ENCODE results near the gene FAM174B. TPM values are rescaled to one million over a fixed set of nuclear protein-coding genes. Genes with fewer than 3 reads are reported as not detected.

FAM174B gene
- total RNA-seq, 4 donors from 2014 or later, result 51.9 to 69.4 (median 61.4) TPM

- H3K27me3 ChIP-seq, result no peaks in the 10 kb centered on the region
- H3K9me3 ChIP-seq, result no peaks in the 10 kb centered on the region
- H3K27ac ChIP-seq, result peak overlapping the region; percentile 82 to 97 (median 86)
Observed at GRCh38 chr15:92653836-92654539, 1.6 kb downstream of the FAM174B start.

GRCh38 chr15:92653366-92653765, 2.2 kb downstream of the FAM174B start:
- no peak for DNase-seq
- no peaks in the 10 kb centered on the region for H3K9me3 ChIP-seq
- intact Hi-C loops (cut with DNase I), result no loop called here
- H3K27ac ChIP-seq, result peak overlapping the region; percentile 82 to 97 (median 86)
- TF ChIP-seq CTCF (IDR thresholded peaks at IDR 0.05), result no peak
- no peak for TF ChIP-seq POLR2A (IDR thresholded peaks at IDR 0.05)
- no peaks in the 10 kb centered on the region for H3K36me3 ChIP-seq
- H3K4me3 ChIP-seq (replicated peaks in 1 of 3), result peak overlapping the region in 1 of 3 donors; percentile 3
- H3K4me1 ChIP-seq, result peaks cover 53 to 56% of the 10 kb centered on the region in 2 donors
- no peaks in the 10 kb centered on the region for H3K27me3 ChIP-seq
- 79 to 93% methylated on average over 5 of the region's 5 CpGs for WGBS, 2 donors

More at GRCh38 chr15:92653836-92654539, 1.6 kb downstream of the FAM174B start:
- H3K4me1 ChIP-seq, result peaks cover 46 to 49% of the 10 kb centered on the region in 2 donors
- intact Hi-C loops (cut with DNase I), result no loop called here
- peak; percentile 90 to 93 for DNase-seq
- no peaks in the 10 kb centered on the region for H3K36me3 ChIP-seq
- TF ChIP-seq CTCF (IDR thresholded peaks at IDR 0.05) (peak in 3 of 6 experiments; percentile 14 to 22 (median 21)), POLR2A (IDR thresholded peaks at IDR 0.05) (peak in 1 of 2 donors; percentile 94)
- 61 to 77% methylated on average over 6 to 7 of the region's 7 CpGs for WGBS, 2 donors
- peak overlapping the region in 2 of 3 donors; percentile 3 to 65 for H3K4me3 ChIP-seq (replicated peaks in 1 of 3)

GRCh38 chr15:92652576-92652966, 3.0 kb downstream of the FAM174B start:
- Histone ChIP-seq H3K27ac (peak overlapping the region; percentile 82 to 97 (median 86)), H3K27me3 (no peaks in the 10 kb centered on the region), H3K4me1 (peaks cover 61 to 63% of the 10 kb centered on the region in 2 donors), H3K4me3 (replicated peaks in 1 of 3) (no peak overlapping the region), H3K9me3 (no peaks in the 10 kb centered on the region), H3K36me3 (no peaks in the 10 kb centered on the region)
- WGBS, 2 donors, result 88 to 89% methylated on average over 9 of the region's 9 CpGs
- TF ChIP-seq CTCF (IDR thresholded peaks at IDR 0.05) (no peak), POLR2A (IDR thresholded peaks at IDR 0.05) (no peak)
- intact Hi-C loops (cut with DNase I), result no loop called here
- no peak for DNase-seq

- Histone ChIP-seq H3K9me3 (no peaks in the 10 kb centered on the region), H3K27ac (peak overlapping the region; percentile 82 to 97 (median 86)), H3K4me1 (peaks cover 66 to 69% of the 10 kb centered on the region in 2 donors), H3K4me3 (replicated peaks in 1 of 3) (no peak overlapping the region), H3K27me3 (no peaks in the 10 kb centered on the region), H3K36me3 (no peaks in the 10 kb centered on the region)
- intact Hi-C loops (cut with DNase I), result no loop called here
- WGBS, 2 donors, result 53 to 68% methylated on average over 10 of the region's 10 CpGs
- TF ChIP-seq CTCF (IDR thresholded peaks at IDR 0.05) (no peak), POLR2A (IDR thresholded peaks at IDR 0.05) (no peak)
- no peak for DNase-seq
Observed at GRCh38 chr15:92651877-92652575, 3.5 kb downstream of the FAM174B start.

GRCh38 chr15:92650966-92651365, 4.6 kb downstream of the FAM174B start:
- Histone ChIP-seq H3K4me1 (peaks cover 71 to 80% of the 10 kb centered on the region in 2 donors), H3K27ac (peak overlapping the region; percentile 62 to 97 (median 62)), H3K36me3 (no peaks in the 10 kb centered on the region), H3K27me3 (no peaks in the 10 kb centered on the region), H3K9me3 (no peaks in the 10 kb centered on the region), H3K4me3 (replicated peaks in 1 of 3) (no peak overlapping the region)
- intact Hi-C loops (cut with DNase I), result no loop called here
- no peak for TF ChIP-seq POLR2A (IDR thresholded peaks at IDR 0.05)
- no peak for TF ChIP-seq CTCF (IDR thresholded peaks at IDR 0.05)
- DNase-seq, result no peak
- 96 to 99% methylated on average over 2 of the region's 2 CpGs for WGBS, 2 donors

Measured in thyroid gland (tissue), 4 donors.